Fibroblast of peridontal ligament (primary cell): ENCODE data around the gene SPATA4.

Source experiments
- DNase-seq: peaks from one replicate; pipeline ENCODE4 v3.0.0-alpha.2; 2010; ENCODE audit errors: extremely low read depth

Gene SPATA4

GRCh38 chr4:176189891-176190795 lies 5.2 kb downstream of the SPATA4 start:
- no peak for DNase-seq

GRCh38 chr4:176188654-176189053 lies 6.7 kb downstream of the SPATA4 start:
- no peak for DNase-seq

GRCh38 chr4:176187624-176188023 lies 7.8 kb downstream of the SPATA4 start:
- DNase-seq = no peak

GRCh38 chr4:176186671-176187395 lies 8.6 kb downstream of the SPATA4 start:
- peak; percentile 69 for DNase-seq

- DNase-seq = no peak
These were observed 9.3 kb downstream of the SPATA4 start for GRCh38 chr4:176186067-176186466.

GRCh38 chr4:176185051-176185450 lies 10.3 kb downstream of the SPATA4 start:
- DNase-seq = peak; percentile 95

- DNase-seq = no peak
These were observed 32.3 kb downstream of the SPATA4 start for GRCh38 chr4:176163041-176163440.

GRCh38 chr4:176156656-176157055 lies 38.7 kb downstream of the SPATA4 start:
- no peak for DNase-seq

GRCh38 chr4:176153124-176153523 lies 42.3 kb downstream of the SPATA4 start:
- DNase-seq = no peak

- DNase-seq = no peak
These were observed 44.7 kb downstream of the SPATA4 start for GRCh38 chr4:176150704-176151103.

- peak; percentile 74 for DNase-seq
These were observed 45.1 kb downstream of the SPATA4 start for GRCh38 chr4:176150356-176150682.

GRCh38 chr4:176149680-176150355 lies 45.6 kb downstream of the SPATA4 start:
- DNase-seq = no peak

- DNase-seq = no peak
These were observed 53.1 kb downstream of the SPATA4 start for GRCh38 chr4:176142253-176142652.

- DNase-seq = no peak
These were observed 55.9 kb downstream of the SPATA4 start for GRCh38 chr4:176139518-176139917.

- DNase-seq = peak; percentile 60
These were observed 57.8 kb downstream of the SPATA4 start for GRCh38 chr4:176137631-176138030.

- DNase-seq = no peak
These were observed 60.7 kb downstream of the SPATA4 start for GRCh38 chr4:176134670-176135069.
